Nephron progenitor cell (in vitro differentiated cells): ENCODE measurements around the gene DYRK1B.

Experiments
- DNase-seq: peaks from one replicate; pipeline ENCODE4 v3.0.0; 2021
- H3K27ac Mint-ChIP-seq: 2 replicates; pipeline ENCODE4 v1.8.0; 2021; ENCODE audit warnings: mild to moderate bottlenecking, moderate library complexity, mixed read lengths
- H3K27me3 Mint-ChIP-seq: 2 replicates; pipeline ENCODE4 v1.8.0; 2021; ENCODE audit warnings: mild to moderate bottlenecking, low read depth, mixed read lengths; ENCODE audit not compliant: poor library complexity
- H3K36me3 Mint-ChIP-seq: 2 replicates; pipeline ENCODE4 v1.8.0; 2021; ENCODE audit warnings: low read depth, mixed read lengths
- H3K4me1 Mint-ChIP-seq: 2 replicates; pipeline ENCODE4 v1.8.0; 2021; ENCODE audit warnings: mixed read lengths
- H3K4me3 Mint-ChIP-seq: 2 replicates; pipeline ENCODE4 v1.8.0; 2021; ENCODE audit warnings: mild to moderate bottlenecking, moderate library complexity, mixed read lengths
- H3K9me3 Mint-ChIP-seq: 2 replicates; pipeline ENCODE4 v1.8.0; 2021; ENCODE audit warnings: mild to moderate bottlenecking, moderate library complexity, mixed read lengths
- CTCF ChIP-seq: fragments of 200-600 bp; sonication (generic); IDR thresholded peaks from 2 replicates; pipeline ENCODE4 v1.5.0; 2021; ENCODE audit warnings: antibody characterized with exemption

DYRK1B gene

GRCh38 chr19:39852882-39853281, 18.9 kb upstream of the DYRK1B start:
- Mint-ChIP-seq H3K4me1 (no peaks in the 10 kb centered on the region), H3K27me3 (peaks cover 17% of the 10 kb centered on the region)
- DNase-seq = no peak

GRCh38 chr19:39850892-39851291, 16.9 kb upstream of the DYRK1B start:
- Mint-ChIP-seq H3K4me3 (no peak overlapping the region), H3K27ac (no peak overlapping the region)

More at GRCh38 chr19:39852882-39853281, 18.9 kb upstream of the DYRK1B start:
- Mint-ChIP-seq H3K9me3 (peaks cover 2% of the 10 kb centered on the region), H3K4me3 (no peak overlapping the region), H3K27ac (no peak overlapping the region), H3K36me3 (no peaks in the 10 kb centered on the region)
- TF ChIP-seq CTCF = no peak

GRCh38 chr19:39848392-39848791, 14.4 kb upstream of the DYRK1B start:
- no peak overlapping the region for H3K4me3 Mint-ChIP-seq
- no peaks in the 10 kb centered on the region for H3K36me3 Mint-ChIP-seq
- no peaks in the 10 kb centered on the region for H3K9me3 Mint-ChIP-seq
- no peak overlapping the region for H3K27ac Mint-ChIP-seq
- peaks cover 35% of the 10 kb centered on the region for H3K4me1 Mint-ChIP-seq
- peaks cover 10% of the 10 kb centered on the region for H3K27me3 Mint-ChIP-seq
- DNase-seq = no peak
- TF ChIP-seq CTCF = no peak

More at GRCh38 chr19:39850892-39851291, 16.9 kb upstream of the DYRK1B start:
- no peak for TF ChIP-seq CTCF
- no peaks in the 10 kb centered on the region for H3K36me3 Mint-ChIP-seq
- DNase-seq = no peak
- peaks cover 12% of the 10 kb centered on the region for H3K4me1 Mint-ChIP-seq
- no peaks in the 10 kb centered on the region for H3K9me3 Mint-ChIP-seq
- peaks cover 17% of the 10 kb centered on the region for H3K27me3 Mint-ChIP-seq

GRCh38 chr19:39847525-39847924, 13.6 kb upstream of the DYRK1B start:
- Mint-ChIP-seq H3K36me3 (no peaks in the 10 kb centered on the region), H3K27ac (no peak overlapping the region), H3K4me3 (peak overlapping the region; percentile 96), H3K9me3 (no peaks in the 10 kb centered on the region), H3K27me3 (peaks cover 4% of the 10 kb centered on the region), H3K4me1 (peaks cover 43% of the 10 kb centered on the region)
- DNase-seq = no peak
- no peak for TF ChIP-seq CTCF

GRCh38 chr19:39846678-39847486, 12.9 kb upstream of the DYRK1B start:
- Mint-ChIP-seq H3K9me3 (no peaks in the 10 kb centered on the region), H3K4me3 (peak overlapping the region; percentile 96), H3K27me3 (peaks cover 3% of the 10 kb centered on the region), H3K36me3 (no peaks in the 10 kb centered on the region), H3K27ac (peak overlapping the region; percentile 95), H3K4me1 (peaks cover 48% of the 10 kb centered on the region)
- no peak for DNase-seq
- TF ChIP-seq CTCF = no peak
